Liver (tissue), 9 donors: ENCODE data around the gene PRR15L. TPM values are rescaled to one million over a fixed set of nuclear protein-coding genes. Genes with fewer than 3 reads are reported as not detected.

Source experiments
- DNase-seq: peaks from one replicate; pipeline ENCODE4 v3.0.0-alpha.2; 2017; ENCODE audit warnings: low spot score
- H3K27ac ChIP-seq, 2 donors: one replicate each; pipeline ENCODE4 v1.7.0; 2013; ENCODE audit warnings: inconsistent platforms in 2 of 2, low read length in 2 of 2, control low read depth in 1 of 2, low read depth in 1 of 2, mild to moderate bottlenecking in 1 of 2
- H3K27me3 ChIP-seq, 4 donors: one replicate each; pipeline versions ENCODE4 v1.6.1 to v1.7.0; 2013; ENCODE audit warnings: low read length in 3 of 4, inconsistent platforms in 1 of 4, mild to moderate bottlenecking in 1 of 4, moderate library complexity in 1 of 4; ENCODE audit not compliant: control insufficient read depth in 4 of 4, insufficient read depth in 4 of 4
- H3K36me3 ChIP-seq, 4 donors: one replicate each; pipeline versions ENCODE4 v1.6.1 to v1.7.0; 2013; ENCODE audit warnings: low read length in 3 of 4, mild to moderate bottlenecking in 3 of 4, low read depth in 1 of 4, moderate library complexity in 1 of 4; ENCODE audit not compliant: control insufficient read depth in 4 of 4, insufficient read depth in 3 of 4
- H3K4me1 ChIP-seq, 4 donors: one replicate each; pipeline versions ENCODE4 v1.6.1 to v1.7.0; 2013; ENCODE audit warnings: low read length in 3 of 4, mild to moderate bottlenecking in 3 of 4, moderate library complexity in 1 of 4; ENCODE audit not compliant: control insufficient read depth in 4 of 4, insufficient read depth in 4 of 4
- H3K4me3 ChIP-seq, 3 donors: one replicate each; pipeline versions ENCODE4 v1.6.1 to v1.7.0; 2013; ENCODE audit warnings: low read length in 3 of 3, control low read depth in 1 of 3, low read depth in 1 of 3, mild to moderate bottlenecking in 1 of 3
- H3K9ac ChIP-seq, 2 donors: one replicate each; pipeline ENCODE4 v1.7.0; 2013; ENCODE audit warnings: low read length in 2 of 2, mild to moderate bottlenecking in 2 of 2, moderate library complexity in 2 of 2, control low read depth in 1 of 2, low read depth in 1 of 2
- H3K9me3 ChIP-seq, 4 donors: one replicate each; pipeline versions ENCODE4 v1.6.1 to v1.7.0; 2013; ENCODE audit warnings: low read length in 3 of 4; ENCODE audit not compliant: control insufficient read depth in 4 of 4
- CTCF ChIP-seq: fragments of 150-350 bp; IDR thresholded peaks from 2 replicates; pipeline ENCODE4 v1.5.1; 2017; ENCODE audit warnings: improper control_type of control experiment, low read depth, low read length; ENCODE audit not compliant: missing input control
- EGR1 ChIP-seq, 2 donors: IDR thresholded peaks; 2 replicates each; pipeline ENCODE4 v1.6.1; 2016 to 2018; ENCODE audit warnings: antibody characterized with exemption in 2 of 2, low read depth in 2 of 2
- FOXA1 ChIP-seq: IDR thresholded peaks from 2 replicates; pipeline ENCODE4 v1.6.1; 2016; ENCODE audit warnings: antibody characterized with exemption
- FOXA2 ChIP-seq: IDR thresholded peaks from 2 replicates; pipeline ENCODE4 v1.6.1; 2016; ENCODE audit warnings: antibody characterized with exemption
- GABPA ChIP-seq, 2 donors: IDR thresholded peaks in 1 of 2; conservative IDR thresholded peaks in 1 of 2; 2 replicates each; pipeline ENCODE4 v1.6.1; 2016; ENCODE audit warnings: antibody characterized with exemption in 2 of 2, mild to moderate bottlenecking in 1 of 2, moderate library complexity in 1 of 2
- HNF4A ChIP-seq, 2 donors: conservative IDR thresholded peaks; 2 replicates each; pipeline ENCODE4 v1.6.1; 2016; ENCODE audit warnings: antibody characterized with exemption in 2 of 2, mild to moderate bottlenecking in 2 of 2
- HNF4G ChIP-seq: IDR thresholded peaks from 2 replicates; pipeline ENCODE4 v1.6.1; 2016; ENCODE audit warnings: antibody characterized with exemption
- JUND ChIP-seq, 2 donors: IDR thresholded peaks; 2 replicates each; pipeline ENCODE4 v1.6.1; 2016; ENCODE audit warnings: antibody characterized with exemption in 2 of 2
- MAX ChIP-seq: IDR thresholded peaks from 2 replicates; pipeline ENCODE4 v1.6.1; 2016; ENCODE audit warnings: antibody characterized with exemption
- NR2F2 ChIP-seq: IDR thresholded peaks from 2 replicates; pipeline ENCODE4 v1.6.1; 2016; ENCODE audit warnings: antibody characterized with exemption
- RAD21 ChIP-seq, 2 donors: IDR thresholded peaks; 2 replicates each; pipeline ENCODE4 v1.6.1; 2016; ENCODE audit warnings: antibody characterized with exemption in 2 of 2, mild to moderate bottlenecking in 2 of 2
- REST ChIP-seq: IDR thresholded peaks from 2 replicates; pipeline ENCODE4 v1.6.1; 2016; ENCODE audit warnings: antibody characterized with exemption, mild to moderate bottlenecking
- RXRA ChIP-seq, 2 donors: IDR thresholded peaks; 2 replicates each; pipeline ENCODE4 v1.6.1; 2017 to 2018; ENCODE audit warnings: antibody characterized with exemption in 2 of 2, mild to moderate bottlenecking in 1 of 2
- SP1 ChIP-seq: IDR thresholded peaks from 2 replicates; pipeline ENCODE4 v1.6.1; 2018; ENCODE audit warnings: antibody characterized with exemption, mild to moderate bottlenecking
- TAF1 ChIP-seq: conservative IDR thresholded peaks from 2 replicates; pipeline ENCODE4 v1.6.1; 2016; ENCODE audit warnings: antibody characterized with exemption, mild to moderate bottlenecking
- YY1 ChIP-seq: IDR thresholded peaks from 2 replicates; pipeline ENCODE4 v1.6.1; 2016; ENCODE audit warnings: antibody characterized with exemption, mild to moderate bottlenecking
- ZBTB33 ChIP-seq: IDR thresholded peaks from 2 replicates; pipeline ENCODE4 v1.6.1; 2016; ENCODE audit warnings: antibody characterized with exemption
- WGBS: extraction: QIAGEN DNeasy Blood & Tissue Kit; methylation state at CpG from one replicate; pipeline ENCODE4 v1.1.7; 2013; 5-methylcytosine and 5-hydroxymethylcytosine counted together
- polyA plus RNA-seq, 2 donors: library from polyadenylated mRNA; stranded (reverse) in 1 of 2; unstranded in 1 of 2; fragments of 200-250 nt in 1 of 2; fragments of >200 nt in 1 of 2; fragmentation: Nextera tagmentation in 1 of 2; extraction: Ambion mirVana in 1 of 2; gene quantifications; one replicate each; pipeline versions ENCODE4 v1.2.1 to v1.2.3, GENCODE V29; 2013 to 2015
- total RNA-seq, 2 donors: library from RNA; depleted of rRNA; stranded (reverse); fragments of >200 nt; gene quantifications; one replicate each; pipeline ENCODE4 v1.2.3, GENCODE V29; 2014
- TF ChIP-seq, protein P1 (sequence below): IDR thresholded peaks from 2 replicates; pipeline ENCODE4 v1.6.1; 2016; ENCODE audit warnings: antibody characterized with exemption
- donor health status: healthy.
- donor health status: healthy.
- donor health status: healthy.
- donor health status: healthy.
- donor health status: healthy.

PRR15L gene
- total and polyA plus RNA-seq, 4 donors, result 0.83 to 11.0 (median 1.9) TPM

DNA sequence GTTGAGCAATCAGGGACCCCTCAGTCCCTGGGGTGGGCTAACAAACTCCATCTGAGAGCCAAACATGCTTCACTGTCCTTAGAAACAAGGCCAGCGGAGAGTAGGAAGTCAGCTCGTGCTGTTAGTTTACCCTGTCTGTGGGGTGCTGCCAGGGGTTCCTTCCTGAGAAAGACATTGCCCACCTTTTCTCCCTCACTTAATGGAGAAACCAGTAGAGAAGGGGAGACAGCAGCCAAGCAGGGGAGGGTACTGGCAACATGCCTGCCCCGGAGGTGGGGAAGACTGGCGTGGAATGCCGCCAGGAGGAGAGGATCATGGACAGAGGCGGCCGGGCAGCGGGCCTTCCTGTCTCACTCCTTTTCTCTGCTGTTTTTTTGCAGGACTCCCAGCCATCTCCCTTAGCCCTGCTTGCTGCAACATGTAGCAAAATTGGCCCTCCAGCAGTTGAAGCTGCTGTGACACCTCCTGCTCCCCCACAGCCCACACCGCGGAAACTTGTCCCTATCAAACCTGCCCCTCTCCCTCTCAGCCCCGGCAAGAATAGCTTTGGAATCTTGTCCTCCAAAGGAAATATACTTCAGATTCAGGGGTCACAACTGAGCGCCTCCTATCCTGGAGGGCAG, 41.8 kb downstream of the PRR15L start:
- H3K4me3 ChIP-seq, result no peak overlapping the region
- no peak overlapping the region for H3K27ac ChIP-seq
- H3K27me3 ChIP-seq, result no peaks in the 10 kb centered on the region
- DNase-seq, result no peak
- no peak for TF ChIP-seq MAX
- TF ChIP-seq YY1, result no peak
- TF ChIP-seq HNF4G, result no peak
- TF ChIP-seq, protein P1, sequence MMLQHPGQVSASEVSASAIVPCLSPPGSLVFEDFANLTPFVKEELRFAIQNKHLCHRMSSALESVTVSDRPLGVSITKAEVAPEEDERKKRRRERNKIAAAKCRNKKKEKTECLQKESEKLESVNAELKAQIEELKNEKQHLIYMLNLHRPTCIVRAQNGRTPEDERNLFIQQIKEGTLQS, result no peak
- no peak for TF ChIP-seq RXRA (IDR thresholded peaks at IDR 0.05)
- TF ChIP-seq REST, result no peak
- no peak for TF ChIP-seq GABPA (IDR thresholded peaks at IDR 0.05 in 1 of 2, conservative IDR thresholded peaks at IDR 0.05 in 1 of 2)
- no peak for TF ChIP-seq FOXA1
- no peak for TF ChIP-seq JUND (IDR thresholded peaks at IDR 0.05)
- TF ChIP-seq FOXA2, result no peak
- no peak for TF ChIP-seq EGR1 (IDR thresholded peaks at IDR 0.05; ENCODE audit: low read depth in 2 of 2)
- no peak for TF ChIP-seq CTCF
- TF ChIP-seq NR2F2, result no peak
- no peak for TF ChIP-seq ZBTB33
- TF ChIP-seq SP1, result no peak
- TF ChIP-seq HNF4A (conservative IDR thresholded peaks at IDR 0.05), result no peak
- no peak for TF ChIP-seq TAF1
- TF ChIP-seq RAD21 (IDR thresholded peaks at IDR 0.05), result no peak
- 86% methylated on average over 12 of the region's 12 CpGs for WGBS
- H3K9ac ChIP-seq, result no peak overlapping the region
- no peaks in the 10 kb centered on the region for H3K9me3 ChIP-seq
- H3K36me3 ChIP-seq, result peaks cover 5 to 7% (median 6%) of the 10 kb centered on the region in 4 donors
- peaks cover 0 to 3% (median 0%) of the 10 kb centered on the region in 4 donors for H3K4me1 ChIP-seq
